Common myeloid progenitor, CD34-positive (primary cell): ENCODE measurements around the gene DHX15.

Experiments
- CTCF ChIA-PET: fragments of 350-600 bp; sonication (Branson Sonifier 250); formaldehyde crosslinking; loops from one replicate; lab custom pipeline; 2021; ENCODE audit warnings: antibody characterized with exemption; lab: Charles Lee
- POLR2A ChIA-PET: fragments of 350-600 bp; sonication (Branson Sonifier 250); formaldehyde crosslinking; loops from one replicate; lab custom pipeline; 2021; ENCODE audit warnings: antibody characterized with exemption; lab: Charles Lee
- DNase-seq, 3 donors: peaks; one replicate each; pipeline versions ENCODE4 v3.0.0 to v3.0.0-alpha.2; 2013
- H3K27ac ChIP-seq, 2 experiments: 1 replicate in 1 of 2; 2 replicates in 1 of 2; pipeline ENCODE4 v1.7.0; 2013; ENCODE audit warnings: inconsistent platforms in 2 of 2, low read length in 2 of 2, mild to moderate bottlenecking in 2 of 2, low read depth in 1 of 2, moderate library complexity in 1 of 2; ENCODE audit not compliant: severe bottlenecking in 2 of 2, insufficient read depth in 1 of 2, poor library complexity in 1 of 2
- H3K27me3 ChIP-seq, 5 experiments: replicated peaks in 2 of 5; 1 replicate in 3 of 5; 2 replicates in 2 of 5; pipeline versions ENCODE4 v1.6.1 to v1.7.0; 2013; ENCODE audit warnings: low read length in 4 of 5, mild to moderate bottlenecking in 2 of 5, moderate library complexity in 2 of 5, inconsistent platforms in 1 of 5; ENCODE audit not compliant: insufficient read depth in 5 of 5, control insufficient read depth in 4 of 5
- H3K36me3 ChIP-seq, 4 experiments: 1 replicate in 2 of 4; 2 replicates in 2 of 4; pipeline versions ENCODE4 v1.6.1 to v1.7.0; 2013; ENCODE audit warnings: low read length in 3 of 4, control low read depth in 1 of 4, mild to moderate bottlenecking in 1 of 4; ENCODE audit not compliant: control insufficient read depth in 4 of 4, insufficient read depth in 4 of 4
- H3K4me1 ChIP-seq, 4 experiments: 1 replicate in 3 of 4; 2 replicates in 1 of 4; pipeline versions ENCODE4 v1.6.1 to v1.7.1; 2013; ENCODE audit warnings: low read length in 3 of 4, mild to moderate bottlenecking in 3 of 4, control low read depth in 1 of 4, inconsistent platforms in 1 of 4, moderate library complexity in 1 of 4; ENCODE audit not compliant: control insufficient read depth in 4 of 4, insufficient read depth in 4 of 4; ENCODE audit errors: control extremely low read depth in 1 of 4
- H3K4me3 ChIP-seq, 7 experiments: 1 replicate in 4 of 7; 2 replicates in 3 of 7; pipeline versions ENCODE4 v1.5.1 to v1.7.0; 2013; ENCODE audit warnings: mild to moderate bottlenecking in 7 of 7, low read length in 6 of 7, moderate library complexity in 6 of 7, inconsistent platforms in 2 of 7, low read depth in 2 of 7, control low read depth in 1 of 7; ENCODE audit not compliant: insufficient read depth in 4 of 7, control insufficient read depth in 1 of 7; ENCODE audit errors: extremely low read depth in 1 of 7
- H3K9me3 ChIP-seq, 5 experiments: 1 replicate in 4 of 5; 2 replicates in 1 of 5; pipeline versions ENCODE4 v1.6.1 to v1.7.1; 2013; ENCODE audit warnings: low read length in 4 of 5, mild to moderate bottlenecking in 2 of 5, inconsistent platforms in 1 of 5, low read depth in 1 of 5, moderate library complexity in 1 of 5; ENCODE audit not compliant: control insufficient read depth in 4 of 5, insufficient read depth in 2 of 5; ENCODE audit errors: control extremely low read depth in 1 of 5
- WGBS: methylation state at CpG from one replicate; pipeline ENCODE4 v1.1.5; 2013; ENCODE audit not compliant: insufficient coverage; 5-methylcytosine and 5-hydroxymethylcytosine counted together

DHX15 gene

DNA sequence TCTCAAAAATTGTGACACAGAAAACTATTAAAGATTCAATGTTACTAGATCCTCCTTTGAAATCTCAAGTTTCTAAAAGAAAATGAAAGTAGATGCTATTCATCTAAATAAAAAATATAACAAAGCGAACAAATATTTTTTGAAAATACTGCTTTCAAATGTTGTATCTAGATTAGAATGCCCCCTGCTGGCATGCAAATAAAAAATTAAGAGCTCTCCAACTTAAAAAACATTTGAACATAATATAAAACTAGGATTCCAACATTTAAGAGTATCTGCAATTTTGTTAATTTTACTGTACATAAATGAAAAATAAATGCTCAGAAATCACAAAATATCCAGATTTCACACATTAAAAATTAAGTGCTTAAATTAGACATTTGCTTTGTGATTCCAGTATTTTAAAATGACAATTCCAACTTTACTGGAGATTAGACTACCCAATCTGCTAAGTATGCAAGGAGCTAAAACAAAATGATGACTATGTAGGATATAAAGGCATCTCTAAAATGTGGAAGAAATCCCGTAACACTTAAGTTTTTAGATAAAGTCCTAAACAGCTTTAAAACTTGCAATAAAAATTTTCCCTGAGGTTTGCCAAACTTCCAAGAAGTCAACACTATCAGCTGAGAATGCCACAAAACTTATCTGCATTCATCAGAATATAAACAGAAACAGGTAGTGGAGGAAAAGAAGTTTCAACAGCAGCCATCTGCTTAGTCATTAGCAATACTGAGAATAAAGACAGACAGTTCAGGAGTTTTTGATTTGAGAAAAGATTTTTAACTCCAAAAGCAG lies 32.7 kb downstream of the DHX15 start:
- H3K27me3 ChIP-seq: no peaks in the 10 kb centered on the region
- peaks cover 0 to 4% (median 0%) of the 10 kb centered on the region in 4 experiments for H3K4me1 ChIP-seq
- ChIA-PET CTCF (interaction anchor here (0.7 to 2.9 kb wide), 15 partner anchors 8 to 134 kb away, joined by 3 to 17 read pairs (median 4); no protein-coding TSS in a partner anchor), POLR2A (no interaction called here)
- peak; percentile 38 to 68 (median 65) for DNase-seq
- no peaks in the 10 kb centered on the region for H3K9me3 ChIP-seq
- H3K27ac ChIP-seq: peak overlapping the region in 1 of 2 experiments; percentile 22
- H3K36me3 ChIP-seq: peaks cover 29 to 63% (median 47%) of the 10 kb centered on the region in 4 experiments
- no peak overlapping the region for H3K4me3 ChIP-seq
- WGBS: no CpG with 5 or more reads among the region's 2 CpGs

DNA sequence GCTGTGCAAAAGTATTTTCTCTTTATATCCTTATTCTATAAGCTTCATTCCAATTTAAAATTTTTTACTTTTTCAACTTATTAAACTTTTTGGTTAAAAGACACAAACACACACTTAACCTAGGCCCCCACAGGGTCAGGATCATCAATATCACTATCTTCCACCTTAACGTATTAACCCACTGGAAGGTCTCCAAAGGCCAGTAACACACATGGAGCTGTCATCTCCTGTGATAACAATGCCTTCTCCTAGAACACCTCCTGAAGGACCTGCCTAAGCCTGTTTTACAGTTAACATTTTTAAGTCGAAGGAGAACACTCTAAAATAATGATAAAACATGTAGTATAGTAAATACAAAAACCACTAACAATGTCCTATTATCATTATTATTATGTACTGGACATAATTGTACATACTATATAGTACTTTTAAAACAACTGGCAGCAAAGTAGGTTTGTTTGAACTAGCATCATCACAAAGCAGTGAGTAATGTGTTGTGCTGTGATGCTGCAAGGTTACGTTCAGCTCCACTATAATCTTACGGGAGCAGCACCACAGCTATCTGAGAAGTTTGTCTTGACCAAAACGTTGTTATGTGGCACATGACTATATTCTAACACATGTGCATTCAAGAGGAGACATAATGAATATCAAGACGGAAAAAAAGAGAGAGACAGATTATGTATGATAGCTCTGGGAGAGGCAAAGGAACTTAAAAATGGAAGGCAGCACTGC lies 33.7 kb downstream of the DHX15 start:
- Histone ChIP-seq H3K4me1 (peaks cover 0 to 6% (median 0%) of the 10 kb centered on the region in 4 experiments), H3K9me3 (no peaks in the 10 kb centered on the region), H3K27me3 (no peaks in the 10 kb centered on the region), H3K27ac (no peak overlapping the region), H3K4me3 (no peak overlapping the region), H3K36me3 (peaks cover 27 to 59% (median 44%) of the 10 kb centered on the region in 4 experiments)
- 90% methylated on average over 3 of the region's 6 CpGs for WGBS
- DNase-seq: no peak
- ChIA-PET CTCF (interaction anchor here (0.8 to 2.9 kb wide), 15 partner anchors 9 to 762 kb away, joined by 3 to 17 read pairs (median 5); partner anchors contain the start of genes SEPSECS and ZCCHC4), POLR2A (no interaction called here)

DNA sequence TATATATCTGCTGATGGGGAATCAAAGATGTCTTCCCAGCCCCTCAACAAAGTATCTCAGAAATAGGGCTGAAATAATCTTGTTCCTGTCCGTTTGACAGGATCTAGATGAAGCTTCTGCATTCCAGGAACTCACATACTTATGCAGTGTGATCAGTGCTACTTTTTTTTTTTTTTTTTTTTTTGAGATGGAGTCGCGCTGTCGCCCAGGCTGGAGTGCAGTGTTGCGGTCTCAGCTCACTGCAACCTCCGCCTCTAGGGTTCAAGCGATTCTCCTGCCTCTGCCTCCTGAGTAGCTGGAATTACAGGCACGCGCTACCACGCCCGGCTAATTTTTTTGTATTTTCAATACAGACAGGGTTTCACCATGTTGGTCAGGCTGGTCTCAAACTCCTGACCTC lies 36.4 kb downstream of the DHX15 start:
- peaks cover 14 to 54% (median 39%) of the 10 kb centered on the region in 4 experiments for H3K36me3 ChIP-seq
- POLR2A ChIA-PET: no interaction called here
- peaks cover 3 to 20% (median 9%) of the 10 kb centered on the region in 4 experiments for H3K4me1 ChIP-seq
- H3K27me3 ChIP-seq: no peaks in the 10 kb centered on the region
- 95% methylated on average over 5 of the region's 11 CpGs for WGBS
- no peaks in the 10 kb centered on the region for H3K9me3 ChIP-seq
- no peak for DNase-seq
- CTCF ChIA-PET: interaction anchor here (0.9 to 1.6 kb wide), 3 partner anchors 9 to 820 kb away, joined by 3 to 11 read pairs (median 3); no protein-coding TSS in a partner anchor
- H3K4me3 ChIP-seq: no peak overlapping the region
- H3K27ac ChIP-seq: no peak overlapping the region

DNA sequence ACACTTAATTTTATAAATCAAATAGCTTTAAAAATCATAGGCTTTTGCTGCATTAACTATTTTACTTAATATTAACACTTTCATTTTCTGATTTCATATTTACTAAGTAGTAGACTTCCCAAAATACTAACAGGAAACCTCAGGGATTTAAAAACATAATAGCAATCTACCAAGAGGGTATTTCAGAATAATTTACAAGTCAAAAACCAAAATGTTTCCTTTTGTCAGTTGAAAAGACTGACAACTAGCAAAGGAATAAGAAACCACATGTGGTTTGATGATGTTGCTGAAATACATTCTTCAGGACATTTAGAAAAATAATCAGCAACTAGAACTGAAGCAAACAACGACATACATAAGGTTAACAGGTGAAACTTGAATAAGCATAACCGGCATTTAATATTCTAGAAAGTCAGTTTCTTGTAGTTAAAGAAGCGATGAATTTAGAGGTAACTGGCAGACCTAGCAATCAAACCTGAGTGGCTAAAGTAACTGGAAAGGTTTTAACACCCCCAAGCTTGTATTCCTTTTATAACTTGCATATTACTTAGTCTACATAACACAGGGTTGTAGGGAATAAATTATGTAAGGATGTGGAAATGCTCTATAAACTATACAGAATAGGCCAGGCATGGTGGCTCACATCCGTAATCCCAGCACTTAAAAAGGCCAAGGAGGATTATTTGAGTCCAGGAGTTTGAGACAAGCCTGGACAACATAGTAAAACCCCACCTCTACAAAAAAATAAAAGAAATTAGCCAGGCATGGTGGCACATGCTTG lies 40.0 kb downstream of the DHX15 start:
- WGBS: no CpG with 5 or more reads among the region's 4 CpGs
- Histone ChIP-seq H3K4me1 (peaks cover 3 to 16% (median 9%) of the 10 kb centered on the region in 4 experiments), H3K4me3 (peak overlapping the region in 1 of 7 experiments; percentile 10), H3K36me3 (peaks cover 25 to 74% (median 48%) of the 10 kb centered on the region in 4 experiments), H3K27ac (peak overlapping the region in 1 of 2 experiments; percentile 18), H3K27me3 (no peaks in the 10 kb centered on the region), H3K9me3 (no peaks in the 10 kb centered on the region)
- peak in 1 of 3 donors; percentile 22 for DNase-seq
- ChIA-PET CTCF (interaction anchor here (1.3 to 1.5 kb wide), 2 partner anchors 14 to 19 kb away, joined by 4 to 5 read pairs; no protein-coding TSS in a partner anchor), POLR2A (interaction anchor here (1.1 kb wide), 1 partner anchor 144 kb away, joined by 3 read pairs; no protein-coding TSS in a partner anchor)

DNA sequence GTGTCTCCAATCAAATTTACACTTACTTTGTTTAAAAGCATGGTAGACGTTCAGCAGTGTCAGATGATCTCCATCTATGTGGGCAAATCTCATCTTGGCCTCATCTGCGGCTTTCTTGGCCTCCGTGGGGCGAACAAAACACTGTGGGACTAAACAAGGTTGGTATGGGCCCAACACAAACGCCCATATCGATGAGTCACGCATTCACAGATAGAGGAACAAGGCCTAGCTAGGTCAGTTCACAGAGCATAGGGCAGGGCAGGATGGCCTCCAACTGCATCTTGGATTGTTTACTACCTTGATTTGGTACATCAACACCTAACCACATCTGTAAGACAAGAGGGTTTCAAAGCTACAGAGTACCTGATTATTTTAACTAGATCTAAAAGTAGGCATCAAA lies 47.3 kb downstream of the DHX15 start:
- POLR2A ChIA-PET: no interaction called here
- Histone ChIP-seq H3K27me3 (no peaks in the 10 kb centered on the region), H3K27ac (no peak overlapping the region), H3K9me3 (no peaks in the 10 kb centered on the region), H3K36me3 (peaks cover 17 to 77% (median 44%) of the 10 kb centered on the region in 4 experiments), H3K4me1 (peaks cover 0 to 4% (median 3%) of the 10 kb centered on the region in 4 experiments), H3K4me3 (no peak overlapping the region)
- CTCF ChIA-PET: interaction anchor here (1.1 to 2.5 kb wide), 4 partner anchors 10 to 15 kb away, joined by 3 to 10 read pairs (median 4); no protein-coding TSS in a partner anchor
- no peak for DNase-seq
- WGBS: 96% methylated on average over 7 of the region's 7 CpGs

DNA sequence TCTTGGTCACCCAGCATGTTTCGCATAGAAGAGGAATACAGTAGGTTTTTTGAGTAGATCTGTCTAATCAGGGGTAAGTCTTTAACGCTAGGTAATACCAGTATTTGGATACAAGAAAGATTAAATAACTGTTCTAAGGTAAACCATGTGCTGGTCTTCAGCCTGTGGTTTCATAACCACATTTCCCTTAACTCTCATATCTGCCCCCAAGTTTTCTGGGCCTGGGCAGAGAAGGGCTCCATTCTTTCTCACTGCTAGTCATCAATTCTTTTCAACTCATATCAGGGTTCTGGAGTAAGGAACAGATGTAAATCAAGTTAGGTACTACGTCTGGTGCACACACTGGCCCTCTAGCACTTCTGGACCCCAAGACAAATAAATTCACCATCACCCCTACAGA lies 49.0 kb downstream of the DHX15 start:
- DNase-seq: no peak
- H3K4me1 ChIP-seq: peaks cover 0 to 4% (median 3%) of the 10 kb centered on the region in 4 experiments
- no peaks in the 10 kb centered on the region for H3K27me3 ChIP-seq
- H3K4me3 ChIP-seq: no peak overlapping the region
- H3K36me3 ChIP-seq: peaks cover 17 to 74% (median 41%) of the 10 kb centered on the region in 4 experiments
- POLR2A ChIA-PET: no interaction called here
- no peaks in the 10 kb centered on the region for H3K9me3 ChIP-seq
- no CpG with 5 or more reads among the region's 3 CpGs for WGBS
- no peak overlapping the region for H3K27ac ChIP-seq
- CTCF ChIA-PET: interaction anchor here (1.0 to 2.5 kb wide), 2 partner anchors 8 to 16 kb away, joined by 4 to 10 read pairs; no protein-coding TSS in a partner anchor
